ENCODE data around the gene DTNBP1.

The DTNBP1 gene

GRCh38 chr6:15533379-15534026 lies 129.3 kb downstream of the DTNBP1 start:
- DNase-seq (ENCODE audit: low spot score) = no peak

- no peak for DNase-seq (ENCODE audit: low spot score)
Observed at GRCh38 chr6:15531973-15532372, 130.9 kb downstream of the DTNBP1 start.

DNA sequence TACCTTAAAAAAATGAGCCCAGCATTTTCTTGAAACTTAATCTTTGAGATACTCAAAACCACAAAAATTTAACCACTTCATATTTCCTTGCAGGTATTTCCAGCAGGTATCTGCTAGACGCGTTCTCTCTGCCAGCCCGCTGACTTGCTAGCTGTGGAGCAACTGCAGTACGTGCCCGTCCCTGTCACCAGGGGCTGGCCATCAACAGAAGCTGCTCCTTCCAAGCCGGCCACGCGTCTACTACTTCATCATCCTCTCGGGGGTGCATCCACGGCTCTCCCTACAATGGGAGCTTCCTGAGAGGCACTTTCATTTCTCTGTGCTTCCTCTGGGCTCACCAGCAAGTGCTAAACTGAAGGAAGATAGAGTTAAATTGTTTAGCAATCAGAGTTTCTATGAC lies 132.4 kb downstream of the DTNBP1 start:
- DNase-seq (ENCODE audit: low spot score) = no peak

- no peak for DNase-seq (ENCODE audit: low spot score)
Observed at GRCh38 chr6:15528870-15529269, 134.0 kb downstream of the DTNBP1 start.

GRCh38 chr6:15527838-15528617 lies 134.8 kb downstream of the DTNBP1 start:
- no peak for DNase-seq (ENCODE audit: low spot score)

DNA sequence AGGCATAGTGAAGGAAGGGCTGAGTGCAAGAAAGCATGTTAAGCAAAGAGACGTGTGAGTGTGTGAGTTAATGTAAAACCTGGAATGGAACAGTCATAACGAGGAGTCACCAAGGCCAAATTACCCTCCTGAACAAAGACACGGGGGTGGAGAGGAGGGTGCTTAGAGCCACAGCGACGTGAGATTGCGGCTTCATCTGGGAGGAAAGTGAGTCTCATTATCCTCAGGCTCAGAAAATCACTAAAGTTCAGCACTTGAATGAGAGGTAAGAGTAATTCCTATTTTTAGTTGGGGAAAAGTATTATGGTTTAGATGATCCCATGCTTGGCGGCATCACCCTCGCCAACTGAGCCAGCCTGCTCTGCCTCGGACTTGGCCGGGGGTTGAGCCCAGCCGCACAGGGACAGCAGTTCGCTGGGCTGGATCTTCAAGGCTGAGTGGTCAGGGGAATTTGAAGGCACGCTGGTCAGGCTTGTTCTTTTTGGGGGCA lies 136.6 kb downstream of the DTNBP1 start:
- no peak for DNase-seq (ENCODE audit: low spot score)

- DNase-seq (ENCODE audit: low spot score) = no peak
Observed at GRCh38 chr6:15524861-15525401, 137.9 kb downstream of the DTNBP1 start.

DNA sequence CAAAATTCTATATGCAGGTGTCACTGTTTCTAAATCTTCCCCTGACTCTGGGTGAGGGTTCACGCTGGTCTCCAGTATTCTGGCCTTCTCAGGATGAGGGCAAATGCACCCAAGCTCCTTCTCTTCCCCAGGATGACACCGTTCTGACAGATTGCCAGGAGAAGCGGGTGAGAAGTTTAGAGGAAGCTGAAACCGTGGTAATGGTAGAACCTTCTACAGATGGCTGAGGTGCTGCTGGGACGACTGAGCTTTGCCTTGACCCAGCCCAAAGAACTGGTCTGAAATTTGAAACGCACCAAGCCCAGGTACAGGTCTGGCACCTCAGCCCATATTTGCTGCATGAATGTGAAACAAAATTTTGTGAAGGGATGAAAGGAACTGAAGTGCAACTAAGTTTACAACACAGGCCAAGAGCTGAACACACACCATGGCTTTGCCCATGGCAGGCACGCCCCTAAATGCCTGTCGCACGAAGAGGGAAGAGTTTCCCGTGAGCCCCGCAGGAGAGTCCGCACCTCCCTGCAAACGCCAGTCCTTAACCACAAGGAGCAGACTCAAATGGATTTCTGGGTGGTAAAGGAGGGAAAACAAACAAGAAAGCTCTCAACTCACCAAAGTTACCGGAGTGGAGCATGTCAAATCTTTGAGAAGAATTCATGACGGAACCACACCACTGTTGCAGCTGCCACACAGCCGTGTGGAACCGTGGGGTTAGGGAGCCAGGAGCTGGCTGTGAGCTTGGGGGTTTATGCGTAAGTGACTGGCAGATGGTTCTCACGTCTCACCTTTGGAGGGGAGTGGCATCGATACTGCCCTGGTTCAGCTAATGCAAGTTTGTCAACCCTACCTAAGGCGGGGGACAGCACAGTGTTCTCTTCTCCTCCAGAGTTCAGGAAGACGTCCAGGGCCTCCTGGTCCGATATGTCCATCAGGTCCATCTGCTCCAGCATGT lies 138.9 kb downstream of the DTNBP1 start:
- no peak for DNase-seq (ENCODE audit: low spot score)

DNA sequence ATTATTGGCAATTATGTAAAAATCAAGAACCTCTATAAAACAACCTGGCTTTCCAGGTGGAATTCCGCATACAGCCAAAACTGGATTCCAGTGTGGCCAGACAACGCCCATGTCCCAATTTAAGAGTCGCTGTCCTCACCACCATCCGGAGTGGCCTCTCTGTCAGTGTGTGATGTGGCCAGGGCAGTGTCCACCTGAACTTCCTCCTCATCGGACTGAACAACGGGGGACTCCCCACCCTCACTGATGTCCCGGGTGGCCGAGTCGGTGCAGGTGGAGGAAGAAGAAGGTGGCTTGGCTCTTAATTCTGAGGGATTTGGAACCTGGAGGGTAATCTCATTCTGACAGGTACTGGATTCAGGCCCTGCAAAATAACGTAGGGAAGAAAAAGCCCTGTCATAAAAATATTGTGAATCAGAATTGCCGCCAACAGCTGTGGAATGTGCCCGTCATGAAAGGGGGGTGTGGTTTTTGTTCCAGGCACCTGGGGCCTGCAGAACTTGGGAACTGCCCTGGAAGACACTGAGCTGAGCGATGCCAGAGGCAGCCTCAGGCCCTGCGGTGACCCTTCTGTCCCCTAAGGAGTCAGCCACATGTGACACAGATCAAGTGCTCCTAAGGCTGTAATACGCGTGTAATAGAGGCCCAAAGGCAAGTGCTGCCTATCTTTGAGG lies 139.8 kb downstream of the DTNBP1 start:
- DNase-seq (ENCODE audit: low spot score) = no peak

- no peak for DNase-seq (ENCODE audit: low spot score)
Observed at GRCh38 chr6:15522427-15522826, 140.4 kb downstream of the DTNBP1 start.

DNA sequence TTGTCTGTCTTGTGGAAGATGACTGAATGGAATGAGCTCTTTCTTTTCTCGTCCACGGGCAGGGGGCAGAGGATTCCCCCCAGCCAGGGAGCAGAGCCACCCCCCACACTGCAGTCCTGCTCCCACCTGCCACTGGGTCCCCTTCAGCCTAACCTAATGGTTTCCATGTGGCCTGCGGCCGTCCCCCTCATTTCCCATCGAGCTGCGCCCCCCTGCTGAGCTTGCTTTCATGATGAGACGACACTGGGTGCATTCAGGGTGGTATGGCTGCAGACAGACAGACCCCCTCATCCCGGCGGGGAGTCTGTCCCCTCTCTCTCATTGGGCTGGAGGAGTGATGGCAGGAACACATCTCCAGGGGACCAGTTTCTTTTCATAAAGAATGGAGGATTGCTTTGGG lies 140.8 kb downstream of the DTNBP1 start:
- no peak for DNase-seq (ENCODE audit: low spot score)

DNA sequence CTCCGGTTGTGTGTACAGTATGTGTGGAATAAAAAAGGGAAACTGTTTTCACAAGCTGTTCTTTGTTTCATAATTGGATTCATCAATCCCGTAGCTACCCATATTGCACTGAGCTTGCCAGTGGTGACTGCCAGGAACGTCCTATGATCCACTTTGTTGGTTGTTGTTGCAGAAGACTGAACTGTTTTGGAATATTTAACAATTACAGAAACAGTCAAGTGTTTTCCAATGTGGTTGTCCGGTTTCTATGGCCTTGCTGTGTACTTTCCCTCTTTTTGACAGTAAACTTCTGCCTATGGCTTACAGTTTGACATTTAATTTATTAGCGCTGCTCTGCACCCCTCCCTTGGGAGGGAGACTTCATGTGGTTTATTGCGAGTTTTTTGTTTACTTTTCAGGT lies 141.2 kb downstream of the DTNBP1 start:
- no peak for DNase-seq (ENCODE audit: low spot score)

- DNase-seq (ENCODE audit: low spot score) = no peak
Observed at GRCh38 chr6:15520626-15521203, 142.1 kb downstream of the DTNBP1 start.

- no peak for DNase-seq (ENCODE audit: low spot score)
Observed at GRCh38 chr6:15519681-15520080, 143.1 kb downstream of the DTNBP1 start.

GRCh38 chr6:15518878-15519277 lies 143.9 kb downstream of the DTNBP1 start:
- DNase-seq (ENCODE audit: low spot score) = no peak

- no peak for DNase-seq (ENCODE audit: low spot score)
Observed at GRCh38 chr6:15518057-15518456, 144.8 kb downstream of the DTNBP1 start.

DNA sequence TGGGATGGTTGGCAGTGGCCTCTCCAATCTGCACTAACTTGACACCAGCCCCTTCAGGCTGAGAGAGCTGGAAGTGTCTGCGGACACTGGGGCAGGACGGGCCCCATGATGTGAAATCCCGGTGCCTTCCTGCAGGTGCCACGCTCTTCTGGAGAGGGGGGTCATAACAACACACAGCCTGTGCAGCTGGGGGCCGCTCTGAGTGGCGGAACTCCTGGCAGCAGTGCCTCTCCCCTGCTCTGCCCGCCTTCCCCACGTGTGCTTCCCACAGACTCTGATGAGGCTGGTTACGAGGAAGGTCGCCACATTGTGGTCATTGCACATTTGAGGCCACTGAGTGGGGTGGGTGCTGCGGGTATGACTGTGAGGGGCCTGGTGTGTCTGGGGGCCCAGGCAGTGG lies 145.2 kb downstream of the DTNBP1 start:
- DNase-seq (ENCODE audit: low spot score) = no peak

GRCh38 chr6:15516923-15517560 lies 145.8 kb downstream of the DTNBP1 start:
- DNase-seq (ENCODE audit: low spot score) = no peak

DNA sequence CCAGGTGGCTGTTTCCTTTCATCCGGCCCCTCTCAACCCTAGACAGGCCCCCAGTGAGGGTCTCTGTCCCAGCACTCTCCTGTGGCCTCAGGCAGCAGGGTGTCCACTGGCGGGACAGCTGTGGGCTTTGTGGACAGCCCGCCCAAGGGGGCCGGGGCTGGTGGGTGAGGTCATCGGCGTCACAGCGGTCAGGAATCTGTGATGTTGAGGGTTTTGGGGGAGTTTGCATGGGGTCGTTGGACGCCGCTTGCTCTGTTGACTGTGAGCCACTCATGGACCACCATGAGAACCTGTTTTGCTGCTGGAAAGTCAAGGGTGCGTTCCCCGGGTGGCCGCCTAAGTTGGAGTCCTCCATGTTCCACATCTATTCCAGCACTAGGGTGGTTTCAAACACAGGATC lies 146.4 kb downstream of the DTNBP1 start:
- no peak for DNase-seq (ENCODE audit: low spot score)

DNA sequence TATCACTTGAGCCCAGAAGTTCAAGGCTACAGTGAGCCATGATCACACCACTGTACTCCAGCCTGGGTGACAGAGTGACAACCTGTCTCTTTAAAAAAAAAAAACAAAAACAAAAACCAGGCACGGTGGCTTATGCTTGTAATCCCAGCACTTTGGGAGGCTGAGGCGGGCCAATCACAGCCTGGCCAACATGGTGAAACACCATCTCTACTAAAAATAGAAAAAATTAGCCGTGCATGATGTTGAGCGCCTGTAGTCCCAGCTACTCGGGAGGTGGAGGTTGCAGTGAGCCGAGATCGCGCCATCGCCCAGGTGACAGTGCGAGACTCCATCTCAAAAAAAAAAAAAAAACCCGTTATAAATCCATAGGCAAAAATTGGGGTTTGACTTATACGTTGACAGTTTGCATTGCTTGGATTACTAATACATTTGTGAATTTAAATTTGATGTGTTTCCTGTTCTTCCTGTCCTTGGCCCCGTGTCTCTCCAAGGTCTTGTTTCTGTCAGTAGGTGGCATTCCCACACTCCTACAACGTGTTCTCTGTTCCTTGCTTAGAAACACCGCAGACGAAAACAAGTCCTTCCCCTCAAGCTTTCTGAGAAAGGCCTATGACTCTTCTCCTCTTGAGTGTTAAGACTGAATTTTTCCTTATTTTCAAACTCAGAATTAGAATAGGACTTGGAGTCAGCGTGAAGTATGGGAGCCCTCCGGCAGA lies 147.0 kb downstream of the DTNBP1 start:
- DNase-seq (ENCODE audit: low spot score) = no peak

Data from CD4-positive, alpha-beta T cell treated with Interleukin-6 at 100 ng/mL for 8 hours (primary cell).